ENCODE data around the gene JMJD1C. TPM values are rescaled to one million over a fixed set of nuclear protein-coding genes. Genes with fewer than 3 reads are reported as not detected.
A peak's percentile ranks its signal among the peaks of the same experiment; 100 is the strongest.

Gene JMJD1C
- total and polyA plus RNA-seq, 9 donors = 45.4 to 140 (median 78.2) TPM

GRCh38 chr10:63140077-63140476, 325.7 kb downstream of the JMJD1C start:
- Histone ChIP-seq H3K27me3 (no peaks in the 10 kb centered on the region), H3K36me3 (no peaks in the 10 kb centered on the region), H3K9me3 (no peaks in the 10 kb centered on the region), H3K4me3 (no peak overlapping the region), H3K4me1 (ENCODE audit: insufficient read depth) (no peaks in the 10 kb centered on the region), H3K27ac (no peak overlapping the region)
- WGBS, 3 donors = 89 to 94% (median 89%) methylated on average over 3 of the region's 3 CpGs
- TF ChIP-seq CTCF (IDR thresholded peaks at IDR 0.05) = no peak
- TF ChIP-seq EP300 (IDR thresholded peaks at IDR 0.05) = no peak
- no peak for TF ChIP-seq POLR2A (IDR thresholded peaks at IDR 0.05)
- no peak for DNase-seq
- intact Hi-C loops (cut with DNase I) = no loop called here

GRCh38 chr10:63137306-63137705, 328.5 kb downstream of the JMJD1C start:
- TF ChIP-seq POLR2A (IDR thresholded peaks at IDR 0.05) (no peak), CTCF (IDR thresholded peaks at IDR 0.05) (no peak), EP300 (IDR thresholded peaks at IDR 0.05) (no peak)
- WGBS, 3 donors = 49 to 60% (median 51%) methylated on average over 2 of the region's 2 CpGs
- Histone ChIP-seq H3K36me3 (no peaks in the 10 kb centered on the region), H3K4me1 (ENCODE audit: insufficient read depth) (peaks cover 4% of the 10 kb centered on the region), H3K27ac (no peak overlapping the region), H3K4me3 (no peak overlapping the region), H3K27me3 (no peaks in the 10 kb centered on the region), H3K9me3 (no peaks in the 10 kb centered on the region)
- intact Hi-C loops (cut with DNase I) = loop anchor here in 1 of 4 donors (10.0 kb wide), 1 partner anchor 323 kb away; the partner anchor contains the start of gene EGR2
- no peak for DNase-seq

- intact Hi-C loops (cut with DNase I) = loop anchor here in 1 of 4 donors (10.0 kb wide), 1 partner anchor 319 kb away; the partner anchor contains the start of gene EGR2
- DNase-seq = no peak
- H3K4me1 ChIP-seq (ENCODE audit: insufficient read depth) = peaks cover 4% of the 10 kb centered on the region
Measured at GRCh38 chr10:63133821-63134557, 331.8 kb downstream of the JMJD1C start.

More at GRCh38 chr10:63133821-63134557, 331.8 kb downstream of the JMJD1C start:
- peak overlapping the region; percentile 95 for H3K4me3 ChIP-seq
- H3K36me3 ChIP-seq = no peaks in the 10 kb centered on the region
- WGBS, 3 donors = 12 to 13% (median 12%) methylated on average over 9 of the region's 9 CpGs
- H3K9me3 ChIP-seq = no peaks in the 10 kb centered on the region
- no peak for TF ChIP-seq EP300 (IDR thresholded peaks at IDR 0.05)
- TF ChIP-seq POLR2A (IDR thresholded peaks at IDR 0.05) = no peak
- TF ChIP-seq CTCF (IDR thresholded peaks at IDR 0.05) = no peak
- H3K27me3 ChIP-seq = no peaks in the 10 kb centered on the region
- H3K27ac ChIP-seq = peak overlapping the region; percentile 54 to 78

Measured in ovary (tissue), 9 donors.